Measurements from ENCODE around the gene CYP27B1.

CYP27B1 gene

DNA sequence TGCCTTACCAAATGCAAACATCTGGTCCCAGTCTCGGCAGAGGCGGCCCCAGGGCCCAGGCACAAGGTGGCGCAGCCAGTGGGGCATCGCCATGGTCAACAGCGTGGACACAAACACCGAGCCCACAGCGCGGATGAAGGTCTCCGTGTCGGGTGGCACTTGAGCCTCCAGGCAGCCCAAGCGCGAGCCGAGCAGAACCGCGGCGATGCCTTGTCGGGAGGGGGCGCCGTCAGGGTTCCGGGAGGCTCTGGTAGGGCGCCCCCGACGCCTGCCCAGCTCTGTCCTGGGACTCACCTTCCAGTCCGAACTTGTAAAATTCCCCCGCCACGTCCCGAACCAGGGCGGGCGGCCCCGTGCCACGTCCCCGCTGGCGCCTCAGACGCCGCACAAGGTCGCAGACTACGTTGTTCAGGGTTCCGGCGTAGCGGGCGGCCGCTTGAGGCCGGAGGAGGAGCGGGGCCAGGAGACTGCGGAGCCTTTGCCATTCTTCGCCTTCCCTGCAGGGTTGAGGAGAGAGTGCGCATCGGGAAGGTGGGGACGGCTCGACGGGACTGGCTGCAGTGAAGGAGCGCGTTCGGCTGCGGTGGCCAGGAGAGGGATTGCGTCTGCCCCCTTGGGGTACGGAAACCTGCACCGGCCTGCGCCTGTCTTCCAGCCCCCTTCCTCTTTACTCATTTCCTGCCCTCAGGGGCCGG lies 1.7 kb downstream of the CYP27B1 start:
- POLR2A ChIA-PET, result no interaction called here
- DNase-seq (ENCODE audit: extremely low spot score), result peak; percentile 60
- TF ChIP-seq, protein P1, sequence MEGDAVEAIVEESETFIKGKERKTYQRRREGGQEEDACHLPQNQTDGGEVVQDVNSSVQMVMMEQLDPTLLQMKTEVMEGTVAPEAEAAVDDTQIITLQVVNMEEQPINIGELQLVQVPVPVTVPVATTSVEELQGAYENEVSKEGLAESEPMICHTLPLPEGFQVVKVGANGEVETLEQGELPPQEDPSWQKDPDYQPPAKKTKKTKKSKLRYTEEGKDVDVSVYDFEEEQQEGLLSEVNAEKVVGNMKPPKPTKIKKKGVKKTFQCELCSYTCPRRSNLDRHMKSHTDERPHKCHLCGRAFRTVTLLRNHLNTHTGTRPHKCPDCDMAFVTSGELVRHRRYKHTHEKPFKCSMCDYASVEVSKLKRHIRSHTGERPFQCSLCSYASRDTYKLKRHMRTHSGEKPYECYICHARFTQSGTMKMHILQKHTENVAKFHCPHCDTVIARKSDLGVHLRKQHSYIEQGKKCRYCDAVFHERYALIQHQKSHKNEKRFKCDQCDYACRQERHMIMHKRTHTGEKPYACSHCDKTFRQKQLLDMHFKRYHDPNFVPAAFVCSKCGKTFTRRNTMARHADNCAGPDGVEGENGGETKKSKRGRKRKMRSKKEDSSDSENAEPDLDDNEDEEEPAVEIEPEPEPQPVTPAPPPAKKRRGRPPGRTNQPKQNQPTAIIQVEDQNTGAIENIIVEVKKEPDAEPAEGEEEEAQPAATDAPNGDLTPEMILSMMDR (IDR thresholded peaks at IDR 0.05; ENCODE audit: control extremely low read depth, extremely low read depth, low read depth, missing control alignments), result peak; percentile 68
- CTCF ChIA-PET, result interaction anchor here (0.6 to 4.7 kb wide), 9 partner anchors 8 to 182 kb away, joined by 3 to 61 read pairs (median 3); partner anchors contain the start of genes AVIL, CDK4 and TSFM

- TF ChIP-seq, protein P1 (IDR thresholded peaks at IDR 0.05; ENCODE audit: control extremely low read depth, extremely low read depth, low read depth, missing control alignments), result no peak
- ChIA-PET POLR2A (no interaction called here), CTCF (interaction anchor here (0.6 to 2.3 kb wide), 6 partner anchors 8 to 181 kb away, joined by 3 to 7 read pairs (median 3); partner anchors contain the start of genes AVIL, CDK4 and TSFM)
- no peak for DNase-seq (ENCODE audit: extremely low spot score)
These were observed 2.2 kb downstream of the CYP27B1 start for GRCh38 chr12:57764662-57765002.

- TF ChIP-seq, protein P1 (IDR thresholded peaks at IDR 0.05; ENCODE audit: control extremely low read depth, extremely low read depth, low read depth, missing control alignments), result no peak
- no peak for DNase-seq (ENCODE audit: extremely low spot score)
- CTCF ChIA-PET, result interaction anchor here (1.0 to 2.9 kb wide), 5 partner anchors 8 to 73 kb away, joined by 3 to 12 read pairs (median 5); partner anchors contain the start of genes CDK4 and TSFM
- POLR2A ChIA-PET, result no interaction called here
These were observed 2.8 kb downstream of the CYP27B1 start for GRCh38 chr12:57763881-57764661.

- TF ChIP-seq, protein P1 (IDR thresholded peaks at IDR 0.05; ENCODE audit: control extremely low read depth, extremely low read depth, low read depth, missing control alignments), result no peak
- POLR2A ChIA-PET, result no interaction called here
- CTCF ChIA-PET, result interaction anchor here (2.9 kb wide), 1 partner anchor 17 kb away, joined by 12 read pairs; no protein-coding TSS in a partner anchor
- DNase-seq (ENCODE audit: extremely low spot score), result no peak
These were observed 4.4 kb downstream of the CYP27B1 start for GRCh38 chr12:57762463-57762862.

- POLR2A ChIA-PET, result no interaction called here
- CTCF ChIA-PET, result interaction anchor here (1.4 to 2.9 kb wide), 3 partner anchors 10 to 18 kb away, joined by 3 to 12 read pairs (median 6); partner anchors contain the start of genes CDK4, EEF1AKMT3 and METTL1
- TF ChIP-seq, protein P1 (IDR thresholded peaks at IDR 0.05; ENCODE audit: control extremely low read depth, extremely low read depth, low read depth, missing control alignments), result no peak
These were observed 5.4 kb downstream of the CYP27B1 start for GRCh38 chr12:57761391-57761998.

DNA sequence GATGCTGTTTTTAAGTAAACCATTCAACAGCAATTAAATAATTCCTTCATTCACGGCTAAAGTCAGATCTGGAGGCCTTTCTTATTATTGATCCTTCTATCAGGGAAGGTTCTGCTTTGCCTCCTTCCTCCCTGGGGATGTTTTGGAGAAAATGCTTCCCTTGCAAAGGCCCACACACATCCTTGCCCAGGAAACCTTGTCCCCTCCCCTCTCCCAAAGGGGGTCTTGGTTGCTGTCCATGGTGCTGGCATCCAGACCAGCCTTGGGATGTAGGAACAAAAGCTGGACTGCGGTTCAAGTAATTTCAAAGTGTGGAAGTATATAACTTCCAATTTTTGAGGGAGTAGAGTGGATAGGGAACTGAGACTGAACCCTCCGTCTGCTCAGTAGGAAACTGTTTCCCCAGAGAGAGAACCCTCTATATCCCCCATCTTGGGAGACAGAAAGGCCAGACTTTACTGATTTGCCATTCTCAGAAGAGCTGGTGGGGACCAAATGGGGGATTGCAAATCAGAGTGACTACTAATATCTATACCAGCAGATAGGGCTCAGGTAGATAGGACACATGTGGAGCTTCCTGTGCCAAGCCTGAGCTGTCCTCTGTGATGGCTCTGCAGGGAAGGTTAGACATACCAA lies 6.4 kb downstream of the CYP27B1 start:
- DNase-seq (ENCODE audit: extremely low spot score), result no peak
- CTCF ChIA-PET, result interaction anchor here (1.2 to 2.3 kb wide), 6 partner anchors 9 to 177 kb away, joined by 3 to 8 read pairs (median 6); partner anchors contain the start of genes CDK4, EEF1AKMT3, METTL1 and TSPAN31
- TF ChIP-seq, protein P1 (IDR thresholded peaks at IDR 0.05; ENCODE audit: control extremely low read depth, extremely low read depth, low read depth, missing control alignments), result no peak
- POLR2A ChIA-PET, result no interaction called here

More at GRCh38 chr12:57761391-57761998, 5.4 kb downstream of the CYP27B1 start:
- no peak for DNase-seq (ENCODE audit: extremely low spot score)
